ENCODE measurements around the gene EXOSC1. TPM values are rescaled to one million over a fixed set of nuclear protein-coding genes. Genes with fewer than 3 reads are reported as not detected.
"Not testable (repeated sequence)": the region's sequence is repeated elsewhere in the genome, so short reads cannot be mapped to it uniquely, and the experiment has no call there.

Gene EXOSC1
- total RNA-seq, 1 experiment from 2014 or later = 34.4 TPM

DNA sequence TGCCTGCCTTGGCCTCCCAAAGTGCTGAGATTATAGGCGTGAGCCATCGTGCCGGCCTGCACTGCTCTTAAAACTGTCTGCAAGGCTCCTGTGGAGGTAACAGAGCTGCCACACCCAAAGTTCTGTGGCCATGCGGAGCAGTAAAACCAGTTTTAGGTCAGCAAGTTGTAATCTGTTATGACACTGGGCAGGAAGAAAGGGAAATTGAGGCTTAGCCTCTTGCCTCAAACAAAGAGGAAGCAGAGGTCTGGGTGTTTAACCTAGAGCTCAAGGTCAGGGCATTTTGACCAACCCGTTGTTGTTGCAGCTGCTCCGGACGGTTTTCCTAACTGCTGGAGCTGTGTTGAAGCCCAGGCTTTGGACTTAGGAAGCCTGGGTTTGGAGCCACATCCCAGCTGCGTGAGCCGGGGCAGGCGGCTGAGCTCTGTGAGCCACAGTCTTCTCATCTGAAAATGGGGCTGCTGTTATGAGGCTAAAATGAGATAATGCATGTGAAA is 37.3 kb downstream of the EXOSC1 start:
- peak; percentile 68 for DNase-seq (ENCODE audit: low read depth)

DNA sequence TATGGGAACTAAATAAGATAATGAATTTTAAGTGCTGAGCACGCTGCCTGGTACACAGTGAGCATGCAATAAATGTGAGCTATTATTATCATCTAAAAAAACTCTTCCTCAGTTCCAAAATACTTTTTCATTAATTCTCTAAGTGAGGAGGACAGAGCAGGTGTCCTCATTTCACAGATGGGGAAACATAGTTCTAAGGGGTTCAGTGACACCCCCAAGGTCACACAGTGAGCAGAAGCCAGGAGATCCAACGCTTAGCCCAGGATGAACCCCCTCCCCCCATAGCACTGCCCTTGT is 37.9 kb downstream of the EXOSC1 start:
- no peak for DNase-seq (ENCODE audit: low read depth)

DNA sequence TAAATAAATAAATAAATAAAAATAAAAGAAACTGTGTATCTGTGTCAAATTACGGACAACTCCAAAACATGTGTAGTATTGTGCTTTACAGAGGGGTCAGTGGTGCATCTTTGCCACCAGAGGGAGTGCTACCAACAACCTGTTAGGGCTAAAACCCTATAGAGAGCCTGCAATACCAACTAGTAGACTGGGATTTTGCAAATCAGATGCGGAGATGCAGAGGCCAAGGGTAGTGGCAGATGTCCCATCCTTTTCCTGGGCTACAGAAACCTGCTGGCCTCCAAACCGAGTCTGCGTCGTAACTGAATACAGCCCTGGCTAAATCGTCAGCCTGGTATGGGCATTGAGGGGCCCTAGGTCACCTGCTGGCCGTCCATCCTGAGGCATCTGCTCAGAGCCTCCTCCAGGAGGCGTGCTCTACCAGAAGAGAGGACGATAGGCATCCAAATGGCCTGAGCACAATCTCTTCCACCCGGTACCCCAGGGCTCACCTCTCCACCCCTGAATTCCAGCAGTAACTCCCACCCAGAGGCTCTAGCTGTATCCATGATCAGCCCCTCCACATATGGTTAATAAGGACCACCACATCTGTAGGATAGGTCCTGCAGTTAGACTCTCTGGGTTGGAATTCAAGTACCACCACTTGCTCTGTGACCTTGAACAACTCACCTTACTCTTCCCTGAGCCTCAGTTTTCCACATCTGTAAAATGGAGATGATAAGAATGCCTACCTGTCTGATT is 38.4 kb downstream of the EXOSC1 start:
- peak; percentile 80 for DNase-seq (ENCODE audit: low read depth)

DNA sequence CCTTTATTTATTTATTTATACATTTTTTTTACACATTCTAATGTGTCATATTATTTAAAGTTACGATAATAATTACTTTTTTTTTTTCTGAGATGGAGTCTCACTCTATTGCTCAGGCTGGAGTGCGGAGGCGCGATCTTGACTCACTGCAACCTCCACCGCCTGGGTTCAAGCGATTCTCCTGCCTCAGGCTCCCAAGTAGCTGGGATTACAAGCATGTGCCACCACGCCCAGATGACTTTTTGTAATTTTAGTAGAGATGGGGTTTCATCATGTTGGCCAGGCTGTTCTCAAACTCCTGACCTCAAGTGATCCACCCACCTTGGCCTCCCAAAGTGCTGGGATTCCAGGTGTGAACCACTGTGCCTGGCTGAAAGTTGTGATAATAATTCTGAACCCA is 39.3 kb downstream of the EXOSC1 start:
- DNase-seq (ENCODE audit: low read depth) = not testable (repeated sequence)

DNA sequence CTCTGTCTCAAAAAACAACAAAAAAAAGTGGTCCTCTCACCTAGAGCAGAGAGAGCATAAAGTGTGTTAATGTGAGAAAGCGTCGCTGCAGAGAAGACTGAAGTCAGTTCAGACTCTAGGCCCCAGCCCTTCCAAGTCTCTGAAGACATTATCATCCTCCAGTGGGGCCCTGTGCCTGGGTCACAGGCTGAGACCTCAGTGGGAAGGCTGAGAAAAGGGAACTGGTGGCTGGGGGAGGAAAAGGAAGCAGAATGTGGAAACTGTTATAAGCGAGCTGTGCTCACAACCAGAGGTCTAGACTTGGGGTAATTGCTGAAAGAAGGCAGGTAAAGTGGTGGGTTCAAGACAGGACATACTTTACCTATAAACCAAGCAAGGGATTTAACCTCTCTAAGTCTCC is 39.7 kb downstream of the EXOSC1 start:
- no peak for DNase-seq (ENCODE audit: low read depth)

DNA sequence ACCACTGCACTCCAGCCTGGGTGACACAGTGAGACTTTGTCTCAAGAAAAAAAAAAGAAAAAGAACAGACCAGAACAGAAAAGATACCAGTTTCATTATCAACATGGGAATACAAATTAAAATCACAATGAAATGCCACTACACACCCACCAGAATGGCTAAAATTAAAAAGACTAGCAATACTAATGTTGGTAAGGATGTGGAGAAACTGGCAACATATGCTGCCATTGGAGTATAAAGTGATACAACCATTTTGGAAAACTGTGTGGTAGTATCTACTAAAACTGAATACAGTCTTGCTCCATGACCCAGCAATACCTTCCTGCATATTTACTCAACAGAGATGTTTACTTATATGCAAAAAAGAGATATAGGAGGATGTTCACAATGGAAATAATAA is 41.8 kb downstream of the EXOSC1 start:
- DNase-seq (ENCODE audit: low read depth) = no peak

DNA sequence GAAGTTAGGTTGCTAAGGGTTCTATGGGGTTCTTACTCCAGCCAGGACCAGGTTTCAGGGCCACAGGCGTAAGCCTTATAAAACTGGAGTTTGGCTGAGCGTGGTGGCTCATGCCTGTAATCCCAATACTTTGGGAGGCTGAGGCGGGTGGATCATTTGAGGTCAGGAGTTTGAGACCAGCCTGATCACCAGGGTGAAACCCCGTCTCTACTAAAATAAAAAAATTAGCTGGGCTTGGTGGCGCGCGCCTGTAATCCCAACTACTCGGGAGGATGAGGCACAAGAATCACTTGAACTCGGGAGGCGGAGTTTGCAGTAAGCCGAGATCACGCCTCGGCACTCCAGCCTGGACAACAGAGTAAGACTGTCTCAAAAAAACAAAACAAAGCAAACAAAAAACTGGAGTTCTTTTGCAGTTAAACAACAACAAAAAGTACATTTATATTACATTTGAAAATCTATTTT is 44.3 kb downstream of the EXOSC1 start:
- DNase-seq (ENCODE audit: low read depth) = no peak

DNA sequence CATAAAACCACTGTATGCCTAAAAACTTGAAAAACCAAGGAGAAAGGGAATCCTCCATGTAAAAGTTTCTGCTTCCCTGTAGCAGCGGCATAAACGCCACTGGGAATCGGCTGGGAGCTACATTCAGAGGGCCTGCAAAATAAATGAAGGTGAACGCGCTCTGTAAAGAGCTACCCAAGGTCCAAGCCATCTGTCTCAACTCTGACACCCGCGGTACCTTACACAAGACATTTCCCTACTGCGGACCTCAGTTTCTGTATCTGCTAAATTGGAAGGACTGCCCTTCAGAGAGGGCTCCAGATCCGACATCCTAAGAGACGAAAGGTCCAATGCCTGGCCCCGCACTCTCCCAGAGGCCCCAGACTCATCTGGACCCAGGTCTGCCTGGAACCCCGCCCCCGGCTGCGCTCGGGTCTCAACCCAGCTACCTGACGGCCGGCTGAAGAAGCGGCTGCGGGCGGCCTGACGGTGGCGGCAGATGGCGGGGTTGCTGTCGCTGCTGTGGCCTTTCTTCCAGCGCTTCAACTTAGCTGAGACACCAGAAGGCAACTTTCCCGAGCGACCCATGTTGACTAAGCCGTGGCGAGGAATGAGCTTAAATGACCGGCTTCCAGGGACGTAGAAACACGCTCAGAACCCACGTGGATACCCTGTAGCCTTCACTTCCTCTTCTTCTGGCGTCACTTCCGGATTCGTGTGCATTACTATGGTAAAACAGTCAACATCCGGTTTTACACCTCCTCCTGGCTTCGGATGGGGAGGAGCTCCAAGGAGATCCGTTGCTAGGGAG is 44.9 kb downstream of the EXOSC1 start, which contains the start of gene RRP12:
TSS of gene RRP12 (minus strand) at position 676 of the 790 bp plus-strand sequence. CDS start at position 567, 109 bp downstream.
- DNase-seq (ENCODE audit: low read depth) = peak; percentile 99

DNA sequence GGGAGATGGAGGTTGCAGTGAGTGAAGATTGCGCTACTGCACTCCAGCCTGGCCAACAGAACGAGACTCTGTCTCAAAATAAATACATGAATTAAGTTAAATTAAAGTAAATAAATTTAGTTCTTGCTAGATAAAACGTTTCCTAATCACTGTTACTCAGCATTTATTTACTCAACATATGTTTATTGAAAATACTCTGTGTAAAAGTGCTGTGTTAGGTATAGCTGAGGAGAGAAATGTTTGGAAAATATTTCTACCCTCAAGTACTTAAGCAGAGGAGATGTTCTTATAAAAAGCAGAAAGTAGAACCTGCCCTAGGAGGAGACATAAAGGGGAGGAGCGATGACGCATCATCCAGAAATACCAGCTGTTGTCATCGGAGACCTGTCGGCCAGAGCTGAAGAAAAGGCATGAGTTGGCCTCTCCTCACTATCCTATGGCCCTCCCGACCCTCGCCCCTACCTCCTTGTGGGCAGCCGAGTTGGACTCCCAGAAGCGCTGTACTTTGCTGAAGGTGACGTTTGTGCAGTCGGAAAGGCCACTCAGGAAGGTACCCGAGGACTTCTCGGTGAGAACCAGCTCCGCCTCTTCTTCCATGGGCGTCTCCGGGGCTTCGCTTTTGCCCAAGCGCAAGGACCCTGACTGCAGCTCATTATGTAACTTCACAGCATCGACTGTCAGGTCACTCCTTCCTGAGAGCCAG is 45.8 kb downstream of the EXOSC1 start:
- peak; percentile 80 for DNase-seq (ENCODE audit: low read depth)

DNA sequence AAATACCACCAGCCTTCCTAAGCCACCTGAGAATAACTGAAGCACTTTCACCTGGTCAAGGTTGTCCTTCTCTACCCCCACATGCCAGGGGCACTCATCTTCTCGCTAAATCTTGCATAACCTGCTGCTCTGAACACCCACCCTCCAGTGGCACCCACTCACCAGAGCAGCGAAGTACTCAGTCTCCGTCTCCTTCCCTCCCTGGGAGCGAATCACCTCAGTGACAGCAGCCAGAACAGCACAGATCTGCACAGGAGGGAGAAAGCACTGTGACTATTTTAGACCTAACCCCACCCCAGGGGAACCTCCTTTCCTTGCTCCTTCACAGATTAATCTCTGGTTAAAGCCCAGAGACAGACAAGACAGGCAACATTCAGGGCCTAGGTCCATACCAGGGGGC is 49.8 kb downstream of the EXOSC1 start:
- DNase-seq (ENCODE audit: low read depth) = no peak

DNA sequence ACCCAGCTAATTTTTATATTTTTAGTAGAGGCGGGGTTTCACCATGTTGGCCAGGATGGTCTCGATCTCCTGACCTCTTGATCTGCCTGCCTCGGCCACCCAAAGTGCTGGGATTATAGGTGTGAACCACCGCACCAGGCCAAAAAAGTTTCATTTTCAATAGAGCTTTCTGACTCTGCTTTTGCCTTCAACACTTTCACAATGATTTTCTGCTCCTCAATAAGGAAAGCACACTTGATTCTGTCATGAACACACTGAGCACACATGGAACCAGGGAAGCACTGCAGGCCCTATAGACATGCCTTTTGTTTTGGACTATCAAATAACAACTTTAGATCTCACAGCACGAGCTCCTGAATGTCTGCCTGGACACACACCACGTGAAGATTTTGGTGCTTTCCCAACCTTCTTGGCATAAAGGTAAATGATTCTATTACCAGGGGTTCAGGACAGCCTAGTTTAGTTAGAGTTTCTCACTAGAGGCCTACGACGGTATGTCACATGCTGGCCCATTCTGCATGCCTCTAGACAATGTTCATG is 52.7 kb downstream of the EXOSC1 start:
- DNase-seq (ENCODE audit: low read depth) = no peak

DNA sequence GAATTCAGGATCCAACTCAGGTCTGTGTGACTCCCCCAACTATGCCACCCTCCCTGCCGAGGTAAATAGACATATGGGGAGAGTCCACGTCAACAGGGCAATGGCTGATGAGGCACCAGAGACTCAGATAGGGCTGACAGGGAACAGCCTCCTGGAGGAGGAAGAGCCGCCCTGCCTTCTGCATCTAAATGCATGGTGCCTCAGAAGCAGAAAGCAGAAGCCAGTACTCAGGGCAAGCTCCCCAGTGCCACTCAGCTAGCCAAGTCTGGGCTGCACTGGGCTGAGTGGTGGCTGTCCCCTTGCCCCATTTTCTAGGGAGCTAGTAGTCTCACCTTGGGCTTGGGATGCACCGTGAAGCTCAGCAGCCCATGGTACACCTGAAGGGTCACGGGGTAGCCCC is 55.7 kb downstream of the EXOSC1 start:
- DNase-seq (ENCODE audit: low read depth) = no peak

DNA sequence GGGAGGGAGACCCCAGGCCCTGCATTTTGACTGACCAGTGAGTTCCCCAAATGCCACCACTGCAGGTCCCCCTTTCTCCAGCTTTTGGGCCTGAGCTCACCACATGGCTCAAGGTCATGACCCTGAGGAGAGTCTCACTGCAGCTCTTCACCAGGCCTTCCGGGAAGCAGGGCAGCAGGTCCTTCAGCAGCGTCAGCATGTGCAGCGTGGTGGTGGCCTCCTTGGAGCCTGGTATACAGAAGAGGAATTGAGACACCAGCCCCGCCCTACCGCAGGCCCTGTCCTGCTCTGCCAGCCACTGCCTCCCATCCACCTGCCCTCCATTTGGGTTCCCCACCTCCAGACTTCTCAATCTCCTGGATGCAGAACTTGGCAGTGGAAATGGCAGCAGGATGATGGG is 57.7 kb downstream of the EXOSC1 start:
- DNase-seq (ENCODE audit: low read depth) = no peak

Other genes with a start within 250 kb of the EXOSC1 start
- 10.3 and 13.5 TPM in 2 replicates for gene ARHGAP19, start 153.4 kb downstream of the EXOSC1 start, total RNA-seq (2014; rRNA removed)
- gene FRAT1, start 126.7 kb downstream of the EXOSC1 start, total RNA-seq (2014; rRNA removed) = 1.5 and 1.7 TPM in 2 replicates
- gene FRAT2, start 111.3 kb downstream of the EXOSC1 start, total RNA-seq (2014; rRNA removed) = 4.8 and 5.2 TPM in 2 replicates
- gene RRP12, start 44.7 kb downstream of the EXOSC1 start, total RNA-seq (2014; rRNA removed) = 24.7 and 32.8 TPM in 2 replicates
- gene PGAM1, start 19.8 kb downstream of the EXOSC1 start, total RNA-seq (2014; rRNA removed) = 1,289 and 1,520 TPM in 2 replicates
- 77.3 and 86.1 TPM in 2 replicates for gene ZDHHC16, start 169 bp upstream of the EXOSC1 start, total RNA-seq (2014; rRNA removed)
- 95.3 and 112 TPM in 2 replicates for gene MMS19, start 52.4 kb upstream of the EXOSC1 start, total RNA-seq (2014; rRNA removed)
- 36.5 and 39.3 TPM in 2 replicates for gene UBTD1, start 52.9 kb upstream of the EXOSC1 start, total RNA-seq (2014; rRNA removed)
- gene ANKRD2, start 126.8 kb upstream of the EXOSC1 start, total RNA-seq (2014; rRNA removed) = 0.11 TPM in 1 of 2 replicates, not detected in the other
- 0.51 and 1.0 TPM in 2 replicates for gene HOGA1, start 138.4 kb upstream of the EXOSC1 start, total RNA-seq (2014; rRNA removed)
- 0.11 TPM in 1 of 2 replicates, not detected in the other for gene C10orf62, start 143.7 kb upstream of the EXOSC1 start, total RNA-seq (2014; rRNA removed)
- gene MORN4, start 187.5 kb upstream of the EXOSC1 start, total RNA-seq (2014; rRNA removed) = 3.7 and 4.3 TPM in 2 replicates
- gene PI4K2A, start 194.7 kb upstream of the EXOSC1 start, total RNA-seq (2014; rRNA removed) = 24.3 and 32.5 TPM in 2 replicates
- 17.1 and 24.4 TPM in 2 replicates for gene AVPI1, start 241.2 kb upstream of the EXOSC1 start, total RNA-seq (2014; rRNA removed)

Data from LHCN-M2 (cell line).